Neural progenitor cell (in vitro differentiated cells): ENCODE measurements around the gene ENPP7. TPM values are rescaled to one million over a fixed set of nuclear protein-coding genes. Genes with fewer than 3 reads are reported as not detected.

ENCODE experiments used
- DNase-seq: peaks from one replicate; pipeline ENCODE4 v3.0.0-alpha.2; 2016; ENCODE audit warnings: low spot score
- H2AFZ ChIP-seq: fragments of 200-600 bp; sonication (generic); replicated peaks from 2 replicates; pipeline ENCODE4 v1.6.1; 2016; ENCODE audit warnings: antibody characterized with exemption
- H3F3A ChIP-seq: fragments of 200-600 bp; sonication (generic); 2 replicates; pipeline ENCODE4 v1.6.1; 2016; ENCODE audit warnings: antibody characterized with exemption, low read depth
- H3K27ac ChIP-seq: fragments of 200-600 bp; sonication (generic); 2 replicates; pipeline ENCODE4 v1.5.1; 2016; ENCODE audit warnings: mild to moderate bottlenecking
- H3K27me3 ChIP-seq: fragments of 200-600 bp; sonication (generic); 2 replicates; pipeline ENCODE4 v1.6.1; 2016; ENCODE audit warnings: mild to moderate bottlenecking, moderate library complexity
- H3K36me3 ChIP-seq: fragments of 200-600 bp; sonication (generic); 2 replicates; pipeline ENCODE4 v1.5.1; 2016
- H3K4me1 ChIP-seq: fragments of 200-600 bp; sonication (generic); 2 replicates; pipeline ENCODE4 v1.6.1; 2016; ENCODE audit warnings: mixed run types
- H3K4me2 ChIP-seq: fragments of 200-600 bp; sonication (generic); 2 replicates; pipeline ENCODE4 v1.6.1; 2016
- H3K4me3 ChIP-seq: fragments of 200-600 bp; sonication (generic); 2 replicates; pipeline ENCODE4 v1.5.1; 2016
- H3K79me2 ChIP-seq: fragments of 200-600 bp; sonication (generic); 2 replicates; pipeline ENCODE4 v1.6.1; 2016; ENCODE audit warnings: low read depth
- H3K9ac ChIP-seq: fragments of 200-600 bp; sonication (generic); 2 replicates; pipeline ENCODE4 v1.6.1; 2016
- H3K9me3 ChIP-seq: fragments of 200-600 bp; sonication (generic); 2 replicates; pipeline ENCODE4 v1.5.1; 2016; ENCODE audit warnings: low read depth
- H4K20me1 ChIP-seq: fragments of 200-600 bp; sonication (generic); 2 replicates; pipeline ENCODE4 v1.6.1; 2016; ENCODE audit warnings: low read depth
- H3K27ac Mint-ChIP-seq: 3 replicates; pipeline ENCODE4 v1.8.0; 2021; ENCODE audit warnings: mixed read lengths
- H3K27me3 Mint-ChIP-seq: 2 replicates; pipeline ENCODE4 v1.8.0; 2022; ENCODE audit warnings: low read depth, mild to moderate bottlenecking, inconsistent platforms, moderate library complexity, mixed read lengths; ENCODE audit not compliant: insufficient read depth
- H3K36me3 Mint-ChIP-seq: 3 replicates; pipeline ENCODE4 v1.8.0; 2021; ENCODE audit warnings: mixed read lengths
- H3K4me1 Mint-ChIP-seq: 3 replicates; pipeline ENCODE4 v1.8.0; 2021; ENCODE audit warnings: mixed read lengths
- H3K4me3 Mint-ChIP-seq: 3 replicates; pipeline ENCODE4 v1.8.0; 2021; ENCODE audit warnings: mild to moderate bottlenecking, moderate library complexity, mixed read lengths
- H3K9me3 Mint-ChIP-seq: 3 replicates; pipeline ENCODE4 v1.8.0; 2020; ENCODE audit warnings: mixed read lengths
- CTCF ChIP-seq: fragments of 200-600 bp; sonication (generic); IDR thresholded peaks from 2 replicates; pipeline ENCODE4 v1.5.1; 2017; ENCODE audit warnings: antibody characterized with exemption, mild to moderate bottlenecking
- EZH2 ChIP-seq: fragments of 200-600 bp; sonication (generic); IDR thresholded peaks from 2 replicates; pipeline ENCODE4 v1.6.1; 2017; ENCODE audit warnings: antibody characterized with exemption, mild to moderate bottlenecking, moderate library complexity
- EZH2phosphoT487 ChIP-seq: fragments of 200-600 bp; sonication (generic); IDR thresholded peaks from 2 replicates; pipeline ENCODE4 v1.6.1; 2017; ENCODE audit warnings: antibody characterized with exemption
- total RNA-seq: library from RNA; depleted of rRNA; stranded (reverse); fragments of >200 nt; gene quantifications from 2 replicates; pipeline ENCODE4 v1.2.3, GENCODE V29; 2015; ENCODE audit warnings: low replicate concordance

ENPP7 gene
- total RNA-seq, 1 donor from 2014 or later = not detected

DNA sequence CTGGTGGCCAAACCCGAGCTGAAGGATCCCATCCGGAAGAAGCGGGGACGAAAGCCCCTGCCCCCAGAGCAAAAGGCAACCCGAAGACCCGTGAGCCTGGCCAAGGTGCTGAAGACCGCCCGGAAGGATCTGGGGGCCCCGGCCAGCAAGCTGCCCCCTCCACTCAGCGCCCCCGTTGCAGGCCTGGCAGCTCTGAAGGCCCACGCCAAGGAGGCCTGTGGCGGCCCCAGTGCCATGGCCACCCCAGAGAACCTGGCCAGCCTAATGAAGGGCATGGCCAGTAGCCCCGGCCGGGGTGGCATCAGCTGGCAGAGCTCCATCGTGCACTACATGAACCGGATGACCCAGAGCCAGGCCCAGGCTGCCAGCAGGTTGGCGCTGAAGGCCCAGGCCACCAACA lies 53.1 kb downstream of the ENPP7 start:
- no peak overlapping the region for H3K4me3 ChIP-seq
- H3F3A ChIP-seq = peaks cover 32% of the 10 kb centered on the region
- H3K4me1 ChIP-seq = peaks cover 26% of the 10 kb centered on the region
- H3K27me3 ChIP-seq = peaks cover 20% of the 10 kb centered on the region
- H3K36me3 Mint-ChIP-seq = peaks cover 33% of the 10 kb centered on the region
- H3K9me3 Mint-ChIP-seq = no peaks in the 10 kb centered on the region
- no peak overlapping the region for H3K27ac ChIP-seq
- H3K79me2 ChIP-seq = peaks cover 35% of the 10 kb centered on the region
- H3K36me3 ChIP-seq = no peaks in the 10 kb centered on the region
- peaks cover 100% of the 10 kb centered on the region for H4K20me1 ChIP-seq
- H3K4me1 Mint-ChIP-seq = peaks cover 49% of the 10 kb centered on the region
- peaks cover 22% of the 10 kb centered on the region for H3K27me3 Mint-ChIP-seq
- no peak overlapping the region for H3K27ac Mint-ChIP-seq
- DNase-seq = no peak
- H3K4me3 Mint-ChIP-seq = no peak overlapping the region
- H3K4me2 ChIP-seq = no peak overlapping the region
- H3K9ac ChIP-seq = no peak overlapping the region
- no peak overlapping the region for H2AFZ ChIP-seq
- no peaks in the 10 kb centered on the region for H3K9me3 ChIP-seq
- TF ChIP-seq EZH2 (no peak), EZH2phosphoT487 (no peak), CTCF (no peak)

GRCh38 chr17:79784353-79785016 lies 53.7 kb downstream of the ENPP7 start:
- H3K4me1 Mint-ChIP-seq = peaks cover 51% of the 10 kb centered on the region
- H3K4me1 ChIP-seq = peaks cover 27% of the 10 kb centered on the region
- H3K27ac Mint-ChIP-seq = no peak overlapping the region
- DNase-seq = no peak
- no peak for TF ChIP-seq EZH2phosphoT487
- TF ChIP-seq EZH2 = no peak
- TF ChIP-seq CTCF = no peak
- no peaks in the 10 kb centered on the region for H3K36me3 ChIP-seq
- H3K27ac ChIP-seq = no peak overlapping the region
- H3K9me3 Mint-ChIP-seq = no peaks in the 10 kb centered on the region
- H3K4me3 Mint-ChIP-seq = no peak overlapping the region
- H3K27me3 Mint-ChIP-seq = peaks cover 28% of the 10 kb centered on the region
- H3K79me2 ChIP-seq = peaks cover 29% of the 10 kb centered on the region
- peaks cover 33% of the 10 kb centered on the region for H3K36me3 Mint-ChIP-seq
- H3K9me3 ChIP-seq = no peaks in the 10 kb centered on the region
- H3K4me2 ChIP-seq = no peak overlapping the region
- no peak overlapping the region for H3K4me3 ChIP-seq
- H3K27me3 ChIP-seq = peaks cover 26% of the 10 kb centered on the region
- H2AFZ ChIP-seq = no peak overlapping the region
- peaks cover 98% of the 10 kb centered on the region for H4K20me1 ChIP-seq
- H3K9ac ChIP-seq = no peak overlapping the region
- H3F3A ChIP-seq = peaks cover 38% of the 10 kb centered on the region

GRCh38 chr17:79785017-79785899 lies 54.5 kb downstream of the ENPP7 start:
- Mint-ChIP-seq H3K36me3 (peaks cover 26% of the 10 kb centered on the region), H3K9me3 (no peaks in the 10 kb centered on the region), H3K4me3 (no peak overlapping the region), H3K27ac (peak overlapping the region; percentile 72), H3K27me3 (peaks cover 28% of the 10 kb centered on the region), H3K4me1 (peaks cover 44% of the 10 kb centered on the region)
- H3K9ac ChIP-seq = no peak overlapping the region
- no peaks in the 10 kb centered on the region for H3K9me3 ChIP-seq
- no peak overlapping the region for H3K4me2 ChIP-seq
- H2AFZ ChIP-seq = no peak overlapping the region
- H3K36me3 ChIP-seq = no peaks in the 10 kb centered on the region
- no peak for TF ChIP-seq EZH2phosphoT487
- TF ChIP-seq EZH2 = no peak
- no peak for TF ChIP-seq CTCF
- H3K4me1 ChIP-seq = peaks cover 22% of the 10 kb centered on the region
- no peak for DNase-seq
- H3F3A ChIP-seq = peaks cover 45% of the 10 kb centered on the region
- H3K27me3 ChIP-seq = peaks cover 33% of the 10 kb centered on the region
- no peak overlapping the region for H3K4me3 ChIP-seq
- H3K79me2 ChIP-seq = peaks cover 22% of the 10 kb centered on the region
- H4K20me1 ChIP-seq = peaks cover 93% of the 10 kb centered on the region
- H3K27ac ChIP-seq = peak overlapping the region; percentile 3
